ENCODE results near the gene PRKAR2B. TPM values are rescaled to one million over a fixed set of nuclear protein-coding genes. Genes with fewer than 3 reads are reported as not detected.
A peak's percentile ranks its signal among the peaks of the same experiment; 100 is the strongest.

PRKAR2B gene
- total and polyA plus RNA-seq, 2 experiments from 2014 or later: 0.81 to 3.2 TPM

- DNase-seq: peak; percentile 46
- no peak overlapping the region for H3K4me2 ChIP-seq (ENCODE audit: unreplicated experiment)
- no peak overlapping the region for H2AFZ ChIP-seq
- H3K27me3 ChIP-seq (replicated peaks; ENCODE audit: insufficient read depth): no peaks in the 10 kb centered on the region
- peaks cover 17% of the 10 kb centered on the region; the same call in 1 of the 2 replicates for H3F3A ChIP-seq (ENCODE audit: insufficient read depth)
- peaks cover 92% of the 10 kb centered on the region for H3K79me2 ChIP-seq (ENCODE audit: insufficient read depth)
- in situ Hi-C loops (cut with MboI): no loop called here
- TF ChIP-seq EZH2phosphoT487 (IDR thresholded peaks at IDR 0.05; ENCODE audit: insufficient read depth, low read depth): no peak
- TF ChIP-seq EZH2 (IDR thresholded peaks at IDR 0.05; ENCODE audit: insufficient read depth, poor library complexity, severe bottlenecking): no peak
- H3K9me2 ChIP-seq (ENCODE audit: insufficient read depth): no peaks in the 10 kb centered on the region
- peaks cover 20% of the 10 kb centered on the region for H4K20me1 ChIP-seq (ENCODE audit: insufficient read depth)
- H3K9ac ChIP-seq: no peak overlapping the region
- H3K4me3 ChIP-seq: no peak overlapping the region
- 85 to 87% methylated on average over 14 of the region's 14 CpGs for WGBS, 2 experiments (ENCODE audit: low coverage in 1 of 2, low lambda C conversion rate in 2 of 2, missing lambda C conversion rate in 2 of 2)
- peak overlapping the region; percentile 7 for H3K27ac ChIP-seq
- H3K9me3 ChIP-seq (ENCODE audit: low read depth): no peaks in the 10 kb centered on the region
- peaks cover 19% of the 10 kb centered on the region for H3K4me1 ChIP-seq (ENCODE audit: insufficient read depth)
- H3K36me3 ChIP-seq (ENCODE audit: low read depth): peaks cover 25% of the 10 kb centered on the region
Observed at GRCh38 chr7:107179326-107180164, 135.0 kb downstream of the PRKAR2B start.

DNA sequence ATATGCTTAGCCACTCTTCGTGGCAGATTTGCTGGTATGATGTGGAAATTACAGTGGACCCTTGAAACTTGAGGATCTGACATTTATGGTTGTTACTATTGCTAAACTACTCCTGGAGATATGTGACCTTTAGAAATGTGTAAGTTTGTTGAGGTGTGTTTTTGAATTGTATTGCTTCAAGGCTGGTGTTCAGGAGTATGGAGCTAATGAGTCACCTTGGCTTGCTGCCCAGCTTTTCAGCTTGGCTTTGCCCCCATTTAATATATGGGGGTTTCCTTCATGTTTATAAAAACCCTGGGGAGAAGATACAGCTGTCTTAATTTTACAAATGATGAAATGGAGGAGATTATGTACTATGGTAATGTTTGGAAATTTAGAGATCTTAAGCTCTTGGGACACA lies 135.9 kb downstream of the PRKAR2B start:
- Histone ChIP-seq H3K4me3 (no peak overlapping the region), H4K20me1 (ENCODE audit: insufficient read depth) (peaks cover 20% of the 10 kb centered on the region), H3K9me2 (ENCODE audit: insufficient read depth) (no peaks in the 10 kb centered on the region), H3K9ac (no peak overlapping the region), H3K79me2 (ENCODE audit: insufficient read depth) (peaks cover 90% of the 10 kb centered on the region), H3K27me3 (replicated peaks; ENCODE audit: insufficient read depth) (no peaks in the 10 kb centered on the region), H3K9me3 (ENCODE audit: low read depth) (no peaks in the 10 kb centered on the region), H3K36me3 (ENCODE audit: low read depth) (peaks cover 25% of the 10 kb centered on the region), H3K27ac (peak overlapping the region; percentile 7; the same call in 1 of the 2 replicates), H2AFZ (no peak overlapping the region), H3K4me1 (ENCODE audit: insufficient read depth) (peaks cover 19% of the 10 kb centered on the region), H3K4me2 (ENCODE audit: unreplicated experiment) (peak overlapping the region; percentile 16), H3F3A (ENCODE audit: insufficient read depth) (peaks cover 17% of the 10 kb centered on the region; the same call in 1 of the 2 replicates)
- 58% methylated on average over 1 of the region's 1 CpG for WGBS, 2 experiments (ENCODE audit: low coverage in 1 of 2, low lambda C conversion rate in 2 of 2, missing lambda C conversion rate in 2 of 2)
- in situ Hi-C loops (cut with MboI): no loop called here
- TF ChIP-seq EZH2 (IDR thresholded peaks at IDR 0.05; ENCODE audit: insufficient read depth, poor library complexity, severe bottlenecking) (no peak), EZH2phosphoT487 (IDR thresholded peaks at IDR 0.05; ENCODE audit: insufficient read depth, low read depth) (no peak)
- peak; percentile 62 for DNase-seq

DNA sequence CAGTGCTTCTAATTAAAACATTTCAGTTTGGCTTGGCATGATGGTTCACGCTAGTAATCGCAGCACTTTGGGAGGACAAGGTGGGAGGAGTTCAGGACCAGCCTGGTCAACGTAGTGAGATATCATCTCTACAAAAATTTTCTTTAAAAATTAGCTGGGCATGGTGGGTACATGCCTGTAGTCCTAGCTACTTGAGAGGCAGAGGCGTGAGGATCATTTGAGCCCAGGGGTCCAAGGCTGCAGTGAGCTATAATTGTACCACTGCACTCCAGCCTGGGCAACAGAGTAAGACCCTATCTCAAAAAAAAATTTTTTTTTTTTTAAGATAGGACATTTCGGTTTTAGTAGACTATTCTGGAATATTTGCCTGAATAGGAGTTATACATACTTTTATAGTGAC lies 136.7 kb downstream of the PRKAR2B start:
- DNase-seq: no peak
- no peaks in the 10 kb centered on the region for H3K27me3 ChIP-seq (replicated peaks; ENCODE audit: insufficient read depth)
- H3K9me3 ChIP-seq (ENCODE audit: low read depth): no peaks in the 10 kb centered on the region
- no peak overlapping the region for H2AFZ ChIP-seq
- H3K27ac ChIP-seq: no peak overlapping the region
- peaks cover 82% of the 10 kb centered on the region for H3K79me2 ChIP-seq (ENCODE audit: insufficient read depth)
- H3K36me3 ChIP-seq (ENCODE audit: low read depth): peaks cover 29% of the 10 kb centered on the region
- peaks cover 19% of the 10 kb centered on the region for H3K4me1 ChIP-seq (ENCODE audit: insufficient read depth)
- H4K20me1 ChIP-seq (ENCODE audit: insufficient read depth): peaks cover 22% of the 10 kb centered on the region
- TF ChIP-seq EZH2 (IDR thresholded peaks at IDR 0.05; ENCODE audit: insufficient read depth, poor library complexity, severe bottlenecking) (no peak), EZH2phosphoT487 (IDR thresholded peaks at IDR 0.05; ENCODE audit: insufficient read depth, low read depth) (no peak)
- no peaks in the 10 kb centered on the region for H3K9me2 ChIP-seq (ENCODE audit: insufficient read depth)
- H3K4me3 ChIP-seq: no peak overlapping the region
- in situ Hi-C loops (cut with MboI): no loop called here
- WGBS, 2 experiments (ENCODE audit: low coverage in 1 of 2, low lambda C conversion rate in 2 of 2, missing lambda C conversion rate in 2 of 2): 89 to 97% methylated on average over 5 of the region's 5 CpGs
- H3F3A ChIP-seq (ENCODE audit: insufficient read depth): peaks cover 17% of the 10 kb centered on the region; the same call in 1 of the 2 replicates
- no peak overlapping the region for H3K9ac ChIP-seq
- H3K4me2 ChIP-seq (ENCODE audit: unreplicated experiment): no peak overlapping the region

DNA sequence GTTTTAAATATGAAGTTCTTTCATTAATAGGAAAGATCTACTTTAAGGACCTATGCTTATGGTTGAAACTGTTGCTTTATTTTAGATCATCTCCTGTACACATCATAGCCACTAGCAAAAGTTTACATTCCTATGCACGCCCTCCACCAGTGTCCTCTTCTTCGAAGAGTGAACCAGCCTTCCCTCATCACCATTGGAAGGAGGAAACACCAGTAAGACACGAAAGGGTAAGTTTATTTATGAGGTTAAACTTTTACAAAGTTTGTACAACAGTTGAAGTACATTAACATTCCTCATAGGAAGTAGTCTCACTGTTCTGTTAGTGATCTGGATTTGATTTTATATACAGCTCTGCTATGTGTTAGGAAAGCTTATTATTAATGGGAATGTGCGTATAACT lies 141.2 kb downstream of the PRKAR2B start:
- Histone ChIP-seq H2AFZ (no peak overlapping the region), H3K9me2 (ENCODE audit: insufficient read depth) (no peaks in the 10 kb centered on the region), H3K4me1 (ENCODE audit: insufficient read depth) (peaks cover 2% of the 10 kb centered on the region), H3F3A (ENCODE audit: insufficient read depth) (0 out of 2 replicates have a peak, but pooled peaks cover under 1% of the 10 kb centered on the region), H3K79me2 (ENCODE audit: insufficient read depth) (peaks cover 38% of the 10 kb centered on the region), H3K9me3 (ENCODE audit: low read depth) (no peaks in the 10 kb centered on the region), H4K20me1 (ENCODE audit: insufficient read depth) (0 out of 2 replicates have a peak, but pooled peaks cover 5% of the 10 kb centered on the region), H3K9ac (no peak overlapping the region), H3K4me2 (ENCODE audit: unreplicated experiment) (no peak overlapping the region), H3K4me3 (no peak overlapping the region), H3K27me3 (replicated peaks; ENCODE audit: insufficient read depth) (no peaks in the 10 kb centered on the region), H3K27ac (no peak overlapping the region), H3K36me3 (ENCODE audit: low read depth) (peaks cover 70% of the 10 kb centered on the region)
- DNase-seq: no peak
- WGBS, 2 experiments (ENCODE audit: low coverage in 1 of 2, low lambda C conversion rate in 2 of 2, missing lambda C conversion rate in 2 of 2): 67% methylated on average over 4 of the region's 4 CpGs
- TF ChIP-seq EZH2 (IDR thresholded peaks at IDR 0.05; ENCODE audit: insufficient read depth, poor library complexity, severe bottlenecking) (no peak), EZH2phosphoT487 (IDR thresholded peaks at IDR 0.05; ENCODE audit: insufficient read depth, low read depth) (no peak)
- in situ Hi-C loops (cut with MboI): no loop called here

Data from GM23248 (cell line).